Stomach (tissue), 4 donors: ENCODE measurements around the gene PDGFRB.

Experiments used
- EP300 ChIP-seq: sonication (generic); formaldehyde crosslinking; IDR thresholded peaks from one replicate; pipeline ENCODE4 v1.6.1; 2017; ENCODE audit warnings: antibody characterized with exemption
- POLR2A ChIP-seq, 4 donors: fragments of 450-650 bp; IDR thresholded peaks; one replicate each; pipeline ENCODE4 v1.6.1; 2016; ENCODE audit warnings: antibody characterized with exemption in 4 of 4, control low read depth in 2 of 4, mild to moderate bottlenecking in 1 of 4, moderate library complexity in 1 of 4
- POLR2AphosphoS5 ChIP-seq, 3 donors: sonication (generic); formaldehyde crosslinking; IDR thresholded peaks; one replicate each; pipeline ENCODE4 v1.6.1; 2016; ENCODE audit warnings: antibody characterized with exemption in 3 of 3
- TF ChIP-seq, protein P1 (sequence below), 7 experiments: fragments of 450-650 bp in 4 of 7; fragments of 200-600 bp in 3 of 7; sonication (generic) in 3 of 7; IDR thresholded peaks; one replicate each; pipeline ENCODE4 v1.5.1; 2016 to 2019; ENCODE audit warnings: antibody characterized with exemption in 7 of 7, control low read depth in 2 of 7, mild to moderate bottlenecking in 1 of 7

DNA sequence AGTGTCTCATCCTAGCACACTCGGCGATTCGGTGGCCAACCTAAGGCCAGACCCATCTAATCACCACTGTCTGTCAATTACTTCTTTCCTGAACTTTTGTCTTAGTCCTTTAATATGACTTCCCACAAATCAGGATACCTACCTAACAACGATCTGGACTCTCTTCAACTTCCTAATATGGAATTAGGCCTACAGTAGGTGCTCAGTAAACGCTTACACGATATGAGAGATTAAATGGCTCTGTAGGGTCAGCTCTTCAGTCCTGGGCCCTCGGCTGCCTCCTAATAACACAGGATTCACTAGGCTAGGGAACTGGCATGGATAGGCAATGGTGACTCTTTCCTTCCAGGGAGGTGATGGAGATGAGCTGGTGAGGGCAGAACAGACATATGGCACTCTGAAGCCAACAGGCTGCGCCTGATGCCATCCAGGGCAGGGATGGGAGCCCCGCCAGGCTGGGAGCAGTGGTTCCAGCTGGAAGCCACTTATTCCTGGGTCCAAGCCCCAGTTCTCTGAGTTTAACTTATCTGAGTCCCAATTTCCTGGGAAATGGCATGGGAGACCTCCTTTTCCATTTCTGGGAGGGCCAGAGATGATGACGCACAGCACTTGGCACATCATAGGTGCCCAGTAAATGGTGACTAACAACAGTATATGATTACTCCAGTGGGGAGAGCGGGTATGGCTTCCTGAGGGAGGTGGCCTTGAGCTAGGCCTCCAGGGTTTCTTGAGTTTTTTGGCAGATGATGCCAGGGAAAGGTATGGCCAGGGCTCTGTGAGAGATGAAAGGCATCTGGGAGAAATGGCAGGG, 7.3 kb downstream of the PDGFRB start:
- TF ChIP-seq, protein P1, sequence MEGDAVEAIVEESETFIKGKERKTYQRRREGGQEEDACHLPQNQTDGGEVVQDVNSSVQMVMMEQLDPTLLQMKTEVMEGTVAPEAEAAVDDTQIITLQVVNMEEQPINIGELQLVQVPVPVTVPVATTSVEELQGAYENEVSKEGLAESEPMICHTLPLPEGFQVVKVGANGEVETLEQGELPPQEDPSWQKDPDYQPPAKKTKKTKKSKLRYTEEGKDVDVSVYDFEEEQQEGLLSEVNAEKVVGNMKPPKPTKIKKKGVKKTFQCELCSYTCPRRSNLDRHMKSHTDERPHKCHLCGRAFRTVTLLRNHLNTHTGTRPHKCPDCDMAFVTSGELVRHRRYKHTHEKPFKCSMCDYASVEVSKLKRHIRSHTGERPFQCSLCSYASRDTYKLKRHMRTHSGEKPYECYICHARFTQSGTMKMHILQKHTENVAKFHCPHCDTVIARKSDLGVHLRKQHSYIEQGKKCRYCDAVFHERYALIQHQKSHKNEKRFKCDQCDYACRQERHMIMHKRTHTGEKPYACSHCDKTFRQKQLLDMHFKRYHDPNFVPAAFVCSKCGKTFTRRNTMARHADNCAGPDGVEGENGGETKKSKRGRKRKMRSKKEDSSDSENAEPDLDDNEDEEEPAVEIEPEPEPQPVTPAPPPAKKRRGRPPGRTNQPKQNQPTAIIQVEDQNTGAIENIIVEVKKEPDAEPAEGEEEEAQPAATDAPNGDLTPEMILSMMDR (IDR thresholded peaks at IDR 0.05): no peak
- TF ChIP-seq POLR2AphosphoS5 (IDR thresholded peaks at IDR 0.05): no peak
- TF ChIP-seq EP300: no peak
- TF ChIP-seq POLR2A (IDR thresholded peaks at IDR 0.05): no peak
